Lower leg skin (tissue), 3 donors: ENCODE results near the gene KLRC4.

Experiments used
- CTCF ChIP-seq, 3 donors: fragments of 450-650 bp; IDR thresholded peaks; one replicate each; pipeline ENCODE4 v1.5.1; 2016; ENCODE audit warnings: antibody characterized with exemption in 3 of 3, mild to moderate bottlenecking in 3 of 3, moderate library complexity in 2 of 3
- POLR2A ChIP-seq, 2 donors: fragments of 450-650 bp; IDR thresholded peaks; one replicate each; pipeline ENCODE4 v1.6.1; 2016 to 2017; ENCODE audit warnings: antibody characterized with exemption in 2 of 2, mild to moderate bottlenecking in 1 of 2, moderate library complexity in 1 of 2

DNA sequence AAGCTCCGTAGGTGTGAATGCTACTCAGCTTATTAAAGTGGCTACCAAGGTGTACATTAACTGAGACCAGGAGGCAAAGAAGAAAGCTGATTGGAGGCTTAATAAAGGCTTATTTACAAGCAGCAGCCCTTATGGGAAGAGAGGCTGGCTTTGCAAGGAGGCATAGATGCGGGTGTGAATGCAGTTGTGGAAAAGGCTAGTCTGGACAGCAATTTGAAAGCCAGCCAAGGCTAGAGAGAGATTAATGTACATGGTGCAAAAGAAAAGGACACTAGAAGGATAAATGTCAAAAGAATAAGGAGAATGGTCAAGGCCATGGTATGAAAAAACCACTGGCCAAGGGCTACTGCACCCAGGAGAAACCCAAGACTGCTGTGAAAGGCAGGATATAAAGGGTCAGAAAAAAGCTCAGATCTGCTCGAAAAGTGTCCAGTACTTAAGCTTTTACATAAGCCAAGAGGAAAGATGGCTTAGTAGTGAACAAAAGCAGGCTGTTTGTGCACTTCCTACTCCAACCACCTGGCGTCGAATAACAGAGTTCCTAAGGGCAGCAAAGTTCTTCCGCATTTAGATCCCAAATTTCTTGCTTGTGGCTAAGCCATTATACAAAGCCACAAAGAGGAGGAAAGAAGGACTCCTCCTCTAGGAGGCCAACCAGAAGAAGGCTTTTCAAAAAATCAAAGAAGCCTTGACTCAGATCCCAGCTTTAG lies 43.7 kb downstream of the KLRC4 start:
- no peak for TF ChIP-seq CTCF (IDR thresholded peaks at IDR 0.05)
- no peak for TF ChIP-seq POLR2A (IDR thresholded peaks at IDR 0.05)
